Measurements from ENCODE around the gene ARL4C.

The ARL4C gene, protein sequence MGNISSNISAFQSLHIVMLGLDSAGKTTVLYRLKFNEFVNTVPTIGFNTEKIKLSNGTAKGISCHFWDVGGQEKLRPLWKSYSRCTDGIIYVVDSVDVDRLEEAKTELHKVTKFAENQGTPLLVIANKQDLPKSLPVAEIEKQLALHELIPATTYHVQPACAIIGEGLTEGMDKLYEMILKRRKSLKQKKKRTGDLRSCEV

DNA sequence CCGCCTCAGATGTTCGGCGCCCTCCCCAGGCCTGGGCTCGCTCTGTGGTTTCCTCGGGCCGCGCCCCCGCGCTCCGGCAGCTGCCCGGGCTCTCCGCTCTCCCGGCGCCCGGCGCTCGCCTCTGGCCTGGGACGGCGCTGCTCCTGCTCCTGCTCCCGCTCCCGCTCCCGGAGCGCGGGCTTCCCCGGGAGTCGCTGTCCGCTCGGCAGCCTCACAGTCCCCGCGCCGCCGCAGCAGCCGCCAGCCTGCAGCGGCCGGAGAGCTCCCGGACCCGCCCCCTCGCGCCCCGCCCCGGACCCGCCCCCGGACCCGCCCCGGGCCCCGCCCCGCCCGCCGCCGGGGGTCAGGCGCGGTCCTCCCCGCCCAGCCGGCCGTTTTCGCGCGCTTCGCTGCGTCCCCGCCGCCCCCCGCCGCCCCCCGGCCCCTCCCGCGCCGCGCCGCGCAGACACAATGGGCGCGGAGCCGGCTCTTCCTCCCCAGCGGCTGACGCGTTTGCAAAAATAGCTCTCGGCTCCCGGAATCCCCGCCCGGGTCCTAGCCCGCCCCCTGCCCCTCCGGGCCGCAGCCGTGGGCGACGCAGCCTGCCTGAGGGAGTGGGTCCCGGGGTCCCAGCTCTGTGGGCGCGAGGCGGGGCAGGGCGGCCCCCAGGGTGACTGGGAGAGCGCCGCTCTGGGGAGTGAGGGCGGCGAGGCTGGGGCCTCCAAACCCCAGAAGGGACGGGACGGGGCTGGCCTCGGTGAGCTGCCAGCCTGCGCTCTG, at the start of gene ARL4C:
TSS of gene ARL4C (minus strand) at position 247 of the 759 bp plus-strand sequence. CDS start 495 bp downstream, outside the sequence.
- peaks cover 30% of the 10 kb centered on the region for H3K27me3 ChIP-seq (ENCODE audit: insufficient read depth, low read length)
- H3K9ac ChIP-seq (ENCODE audit: low read depth, low read length): peak within 1 kb of the TSS; percentile 84; the same call in 1 of the 2 replicates
- H3K4me3 ChIP-seq (ENCODE audit: low read length): peak within 1 kb of the TSS; percentile 81
- no peaks in the 10 kb centered on the region for H3K9me3 ChIP-seq (ENCODE audit: insufficient read depth, low read depth, low read length)
- no peak within 1 kb of the TSS for H3K27ac ChIP-seq (ENCODE audit: low read length)
- H3K4me1 ChIP-seq (ENCODE audit: insufficient read depth, low read length): peaks cover 17% of the 10 kb centered on the region
- no peaks in the 10 kb centered on the region for H3K36me3 ChIP-seq (ENCODE audit: insufficient read depth, low read depth, low read length)

DNA sequence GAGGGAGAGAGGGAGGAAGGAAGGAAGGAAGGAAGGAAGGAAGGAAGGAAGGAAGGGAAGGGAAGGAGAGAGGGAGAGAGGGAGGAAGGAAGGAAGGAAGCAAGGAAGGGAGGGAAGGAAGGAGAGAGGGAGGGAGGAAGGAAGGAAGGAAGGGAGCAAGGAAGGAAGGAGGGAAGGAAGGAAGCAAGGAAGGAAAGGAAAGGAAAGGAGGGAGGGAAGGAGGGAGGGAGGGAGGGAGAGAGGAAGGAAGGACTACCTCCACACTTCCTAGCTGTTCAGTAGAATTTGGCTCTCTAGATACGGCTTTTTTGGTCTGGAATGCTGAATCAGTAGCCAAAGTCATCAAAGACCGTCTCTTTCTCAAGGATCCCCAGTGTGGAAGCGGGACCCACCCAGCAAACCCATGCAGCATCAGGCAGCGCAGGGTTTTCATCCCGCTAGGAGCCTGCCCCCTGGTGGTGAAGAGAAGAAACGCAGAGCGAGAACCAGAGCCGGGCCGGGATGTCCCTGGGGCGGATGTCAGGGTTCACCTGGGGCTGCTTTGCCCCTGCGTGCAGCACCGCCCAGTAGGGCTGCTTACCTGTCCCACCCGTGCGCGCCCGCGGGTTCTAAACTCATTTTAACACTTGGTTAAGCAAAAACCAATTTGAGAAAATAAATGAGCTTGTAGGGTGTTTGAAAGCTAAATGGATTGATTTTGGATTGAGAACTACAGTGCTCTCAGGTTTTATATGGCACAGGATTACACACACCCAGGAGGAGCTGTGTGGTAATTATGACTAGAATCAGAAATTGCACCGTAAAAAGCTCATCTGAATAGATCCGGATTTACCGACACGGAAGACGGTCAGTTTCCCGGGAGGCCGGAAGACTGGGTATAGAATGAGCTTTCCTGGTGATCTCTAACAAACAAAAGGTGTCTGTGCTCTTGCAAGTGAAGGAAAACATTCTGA, 48.1 kb upstream of the ARL4C start:
- H3K27me3 ChIP-seq (ENCODE audit: insufficient read depth, low read length): peaks cover 12% of the 10 kb centered on the region
- peak overlapping the region; percentile 4; the same call in 1 of the 2 replicates for H3K9ac ChIP-seq (ENCODE audit: low read depth, low read length)
- H3K4me1 ChIP-seq (ENCODE audit: insufficient read depth, low read length): peaks cover 30% of the 10 kb centered on the region
- no peaks in the 10 kb centered on the region for H3K9me3 ChIP-seq (ENCODE audit: insufficient read depth, low read depth, low read length)
- H3K4me3 ChIP-seq (ENCODE audit: low read length): peak overlapping the region; percentile 6; the same call in 1 of the 2 replicates
- H3K36me3 ChIP-seq (ENCODE audit: insufficient read depth, low read depth, low read length): no peaks in the 10 kb centered on the region
- no peak overlapping the region for H3K27ac ChIP-seq (ENCODE audit: low read length)

DNA sequence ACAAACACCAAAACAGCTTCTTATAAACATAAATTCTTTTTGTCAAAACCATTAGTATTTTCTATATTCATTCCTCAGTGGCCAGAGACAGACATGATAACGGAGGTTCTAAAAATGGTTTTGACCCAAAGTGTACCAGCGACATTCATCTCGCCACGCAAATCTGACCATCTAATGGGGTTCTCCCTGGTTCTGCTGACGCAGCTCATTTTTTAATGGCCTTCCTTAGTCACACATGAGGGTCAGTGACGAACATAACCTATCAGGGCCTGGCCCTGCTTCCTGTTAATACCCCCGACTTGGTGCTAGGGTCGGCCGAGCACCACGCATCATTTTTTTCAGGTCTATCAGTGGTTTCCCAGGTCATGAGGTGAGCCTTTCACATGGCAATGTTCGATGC, 45.9 kb upstream of the ARL4C start:
- H3K9me3 ChIP-seq (ENCODE audit: insufficient read depth, low read depth, low read length): peaks cover 4% of the 10 kb centered on the region
- no peak overlapping the region for H3K4me3 ChIP-seq (ENCODE audit: low read length)
- no peaks in the 10 kb centered on the region for H3K36me3 ChIP-seq (ENCODE audit: insufficient read depth, low read depth, low read length)
- peaks cover 9% of the 10 kb centered on the region; the same call in 1 of the 2 replicates for H3K27me3 ChIP-seq (ENCODE audit: insufficient read depth, low read length)
- H3K4me1 ChIP-seq (ENCODE audit: insufficient read depth, low read length): peaks cover 16% of the 10 kb centered on the region
- no peak overlapping the region for H3K27ac ChIP-seq (ENCODE audit: low read length)
- no peak overlapping the region for H3K9ac ChIP-seq (ENCODE audit: low read depth, low read length)

DNA sequence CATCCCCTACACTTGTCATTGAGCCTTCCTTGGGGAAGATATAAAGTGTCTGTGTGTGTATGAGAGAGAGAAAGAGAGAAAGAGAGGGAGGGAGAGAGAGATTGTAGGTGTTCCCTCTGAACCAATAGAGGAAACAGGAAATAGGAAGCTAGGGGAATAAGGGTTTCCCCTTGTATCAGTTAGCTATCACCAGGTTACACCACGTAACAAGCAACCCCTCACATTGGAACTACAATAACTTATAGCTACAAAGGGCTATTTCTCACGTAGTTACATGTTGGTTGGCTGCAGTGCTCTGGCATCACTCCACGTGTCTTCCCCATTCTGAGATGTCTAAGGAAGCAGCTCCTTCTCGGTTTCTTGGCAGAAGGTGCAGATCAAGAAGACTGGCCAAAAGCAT, 41.0 kb upstream of the ARL4C start:
- H3K27me3 ChIP-seq (ENCODE audit: insufficient read depth, low read length): no peaks in the 10 kb centered on the region
- H3K27ac ChIP-seq (ENCODE audit: low read length): no peak overlapping the region
- no peak overlapping the region for H3K4me3 ChIP-seq (ENCODE audit: low read length)
- H3K4me1 ChIP-seq (ENCODE audit: insufficient read depth, low read length): no peaks in the 10 kb centered on the region
- H3K36me3 ChIP-seq (ENCODE audit: insufficient read depth, low read depth, low read length): no peaks in the 10 kb centered on the region
- no peak overlapping the region for H3K9ac ChIP-seq (ENCODE audit: low read depth, low read length)
- peaks cover 4% of the 10 kb centered on the region for H3K9me3 ChIP-seq (ENCODE audit: insufficient read depth, low read depth, low read length)

DNA sequence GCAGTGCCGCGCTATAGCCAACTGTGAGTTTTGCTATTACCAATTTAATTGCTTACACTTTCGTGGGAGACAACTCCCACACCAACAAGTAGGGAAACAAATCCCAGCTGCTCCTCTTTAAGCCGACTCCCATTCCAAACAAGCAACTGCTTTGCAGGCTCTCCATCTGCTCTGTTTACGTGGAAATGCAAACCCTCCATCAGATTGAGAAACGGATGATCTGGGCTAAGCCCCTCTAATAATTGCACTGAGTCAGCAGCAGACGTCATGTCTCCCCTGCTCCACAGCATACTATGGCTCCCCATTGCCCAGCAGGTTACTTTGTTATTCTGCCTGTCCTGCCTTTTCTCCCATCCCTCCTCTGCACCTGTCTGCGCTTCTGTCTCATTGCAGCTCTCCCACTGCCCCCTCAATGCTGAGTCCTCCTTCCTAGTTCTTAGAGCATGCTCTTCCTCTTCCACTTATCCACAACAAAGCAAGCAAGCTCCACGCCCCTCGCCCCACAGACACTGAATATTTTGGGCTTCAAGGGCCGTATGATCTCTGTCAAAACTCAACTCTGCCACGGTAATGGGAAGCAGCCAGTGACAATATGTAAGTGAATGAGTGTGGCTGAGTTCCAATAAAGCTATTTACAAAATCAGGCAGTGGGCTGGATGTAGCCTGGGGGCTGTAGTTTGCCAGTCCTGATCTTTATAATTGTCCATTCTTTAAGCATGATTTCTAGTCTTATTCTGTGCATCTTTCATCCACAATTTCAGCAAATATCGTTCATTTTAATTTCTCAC, 39.5 kb upstream of the ARL4C start:
- peaks cover 4% of the 10 kb centered on the region for H3K9me3 ChIP-seq (ENCODE audit: insufficient read depth, low read depth, low read length)
- no peaks in the 10 kb centered on the region for H3K4me1 ChIP-seq (ENCODE audit: insufficient read depth, low read length)
- H3K9ac ChIP-seq (ENCODE audit: low read depth, low read length): no peak overlapping the region
- no peaks in the 10 kb centered on the region for H3K36me3 ChIP-seq (ENCODE audit: insufficient read depth, low read depth, low read length)
- no peak overlapping the region for H3K4me3 ChIP-seq (ENCODE audit: low read length)
- no peak overlapping the region for H3K27ac ChIP-seq (ENCODE audit: low read length)
- no peaks in the 10 kb centered on the region for H3K27me3 ChIP-seq (ENCODE audit: insufficient read depth, low read length)

DNA sequence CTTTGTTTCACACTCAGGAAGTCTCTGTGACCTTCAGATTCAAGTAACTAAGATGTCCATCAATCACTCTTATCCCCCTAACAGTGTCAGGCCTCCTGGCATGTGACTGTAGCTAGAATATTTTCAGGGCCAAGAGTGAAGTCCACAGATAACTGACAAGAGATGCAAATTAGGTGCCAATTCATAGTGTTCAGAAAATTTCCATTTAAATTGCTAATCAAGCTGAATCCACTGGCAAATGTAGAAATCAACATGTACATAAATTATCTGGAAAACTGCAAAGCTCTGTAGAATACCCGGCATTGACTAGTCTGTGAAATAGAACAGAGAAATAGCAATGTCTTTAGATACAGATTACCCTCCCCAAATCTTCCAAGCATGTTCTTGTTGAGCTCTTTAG, 38.6 kb upstream of the ARL4C start:
- H3K4me1 ChIP-seq (ENCODE audit: insufficient read depth, low read length): no peaks in the 10 kb centered on the region
- H3K9me3 ChIP-seq (ENCODE audit: insufficient read depth, low read depth, low read length): peaks cover 4% of the 10 kb centered on the region
- no peak overlapping the region for H3K27ac ChIP-seq (ENCODE audit: low read length)
- no peak overlapping the region for H3K9ac ChIP-seq (ENCODE audit: low read depth, low read length)
- H3K4me3 ChIP-seq (ENCODE audit: low read length): no peak overlapping the region
- no peaks in the 10 kb centered on the region for H3K36me3 ChIP-seq (ENCODE audit: insufficient read depth, low read depth, low read length)
- H3K27me3 ChIP-seq (ENCODE audit: insufficient read depth, low read length): no peaks in the 10 kb centered on the region

DNA sequence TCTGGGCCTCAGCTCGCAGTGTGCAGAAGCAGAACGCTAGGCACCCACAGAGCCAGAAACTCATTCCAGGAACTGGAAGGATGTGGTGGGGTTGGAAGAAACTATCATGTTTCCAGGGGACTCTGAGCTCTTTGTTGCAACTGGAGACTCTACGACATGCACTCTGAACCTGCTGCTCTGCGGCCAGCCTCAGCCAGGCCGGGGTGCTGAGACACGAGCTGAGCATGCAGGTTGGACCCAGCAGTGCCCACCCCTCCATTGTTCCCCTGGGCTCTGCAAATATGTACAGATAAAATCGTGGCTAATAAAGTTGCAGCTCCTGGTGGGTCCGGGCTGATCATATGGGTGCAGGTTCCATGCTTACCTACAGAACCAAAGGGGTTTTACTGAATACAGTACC, 37.6 kb upstream of the ARL4C start:
- Histone ChIP-seq H3K4me3 (ENCODE audit: low read length) (no peak overlapping the region), H3K9ac (ENCODE audit: low read depth, low read length) (no peak overlapping the region), H3K27ac (ENCODE audit: low read length) (no peak overlapping the region), H3K4me1 (ENCODE audit: insufficient read depth, low read length) (no peaks in the 10 kb centered on the region), H3K36me3 (ENCODE audit: insufficient read depth, low read depth, low read length) (no peaks in the 10 kb centered on the region), H3K27me3 (ENCODE audit: insufficient read depth, low read length) (no peaks in the 10 kb centered on the region), H3K9me3 (ENCODE audit: insufficient read depth, low read depth, low read length) (peaks cover 4% of the 10 kb centered on the region)

DNA sequence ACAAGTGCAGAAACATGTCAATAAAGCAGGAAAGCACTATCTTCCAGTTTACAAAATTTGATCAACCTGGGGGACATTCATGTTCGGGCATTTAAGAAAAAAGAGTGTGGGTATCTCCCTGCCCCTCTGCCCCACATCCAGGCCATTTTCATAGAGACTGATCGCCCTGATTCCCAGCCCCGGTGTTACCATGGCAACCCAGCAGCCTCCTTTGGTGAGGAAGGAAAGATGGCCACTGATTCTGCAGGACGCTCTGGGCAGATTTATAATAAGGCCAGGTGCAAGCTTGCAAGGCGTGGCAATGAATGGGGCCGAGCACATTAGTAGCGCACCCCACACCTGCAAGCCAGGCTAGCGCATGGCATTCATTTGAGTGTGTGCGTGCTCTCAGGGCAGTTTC, 36.7 kb upstream of the ARL4C start:
- H3K4me3 ChIP-seq (ENCODE audit: low read length): no peak overlapping the region
- H3K9ac ChIP-seq (ENCODE audit: low read depth, low read length): no peak overlapping the region
- no peak overlapping the region for H3K27ac ChIP-seq (ENCODE audit: low read length)
- H3K4me1 ChIP-seq (ENCODE audit: insufficient read depth, low read length): peaks cover 5% of the 10 kb centered on the region
- H3K27me3 ChIP-seq (ENCODE audit: insufficient read depth, low read length): no peaks in the 10 kb centered on the region
- H3K9me3 ChIP-seq (ENCODE audit: insufficient read depth, low read depth, low read length): no peaks in the 10 kb centered on the region; the same call in none of the 2 replicates
- H3K36me3 ChIP-seq (ENCODE audit: insufficient read depth, low read depth, low read length): no peaks in the 10 kb centered on the region

DNA sequence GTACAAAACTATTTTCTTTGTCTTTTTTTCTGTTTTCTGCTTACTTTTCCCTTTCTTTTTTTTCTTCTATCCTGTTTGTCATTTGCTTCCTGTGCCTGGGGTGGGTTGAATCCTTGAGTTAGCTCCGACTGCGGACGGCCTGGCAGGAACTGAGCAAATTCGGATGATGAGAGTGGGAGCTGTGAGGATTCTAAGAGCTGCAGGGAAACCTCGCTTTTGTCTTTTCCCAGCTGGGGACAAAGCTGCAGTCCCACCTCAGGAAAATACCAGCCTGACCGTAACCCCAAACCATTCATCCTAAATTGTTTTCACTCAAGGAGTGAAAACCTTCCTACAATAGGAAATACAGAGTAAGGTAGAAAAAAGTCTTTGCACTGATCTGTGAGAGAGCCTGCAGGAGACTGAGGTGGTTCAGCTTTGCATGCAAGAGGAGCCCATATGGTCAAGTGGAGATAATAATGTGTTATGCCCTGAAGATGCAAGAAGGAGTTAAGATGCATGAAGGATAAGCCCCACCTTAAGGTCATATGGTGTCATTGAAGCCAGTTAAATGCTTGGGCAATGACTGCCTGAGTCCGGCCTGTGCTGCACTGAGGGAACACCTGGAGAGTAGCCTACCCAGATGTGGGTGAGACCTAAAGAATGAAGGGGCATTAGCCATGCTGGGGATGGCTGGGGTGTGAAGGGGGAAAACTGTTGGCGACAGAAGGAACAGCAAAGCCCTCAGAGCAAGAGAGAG, 31.7 kb upstream of the ARL4C start:
- H3K4me3 ChIP-seq (ENCODE audit: low read length): no peak overlapping the region
- H3K9ac ChIP-seq (ENCODE audit: low read depth, low read length): no peak overlapping the region
- no peak overlapping the region for H3K27ac ChIP-seq (ENCODE audit: low read length)
- H3K9me3 ChIP-seq (ENCODE audit: insufficient read depth, low read depth, low read length): no peaks in the 10 kb centered on the region; the same call in 1 of the 2 replicates
- H3K27me3 ChIP-seq (ENCODE audit: insufficient read depth, low read length): no peaks in the 10 kb centered on the region
- no peaks in the 10 kb centered on the region for H3K36me3 ChIP-seq (ENCODE audit: insufficient read depth, low read depth, low read length)
- H3K4me1 ChIP-seq (ENCODE audit: insufficient read depth, low read length): peaks cover 7% of the 10 kb centered on the region

DNA sequence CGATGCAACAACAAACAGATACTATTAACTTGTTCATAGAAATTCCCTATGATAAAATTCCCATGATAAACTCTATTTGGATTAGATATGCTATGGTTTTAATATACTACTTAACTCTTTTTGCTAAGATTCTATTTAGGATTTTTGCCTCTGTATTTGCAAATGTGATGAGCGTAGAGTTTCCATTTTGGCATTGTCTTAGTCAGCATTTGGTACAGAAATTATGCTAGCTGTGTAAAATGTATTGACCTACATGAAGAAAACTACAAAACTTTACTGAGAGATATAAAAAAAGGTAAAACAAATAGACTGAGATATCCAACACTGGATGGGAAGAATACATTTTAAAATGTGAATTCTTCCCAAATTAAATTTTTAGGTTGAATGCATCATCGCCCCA, 29.8 kb upstream of the ARL4C start:
- H3K4me1 ChIP-seq (ENCODE audit: insufficient read depth, low read length): peaks cover 7% of the 10 kb centered on the region
- no peak overlapping the region for H3K27ac ChIP-seq (ENCODE audit: low read length)
- H3K9ac ChIP-seq (ENCODE audit: low read depth, low read length): no peak overlapping the region
- H3K27me3 ChIP-seq (ENCODE audit: insufficient read depth, low read length): no peaks in the 10 kb centered on the region
- no peaks in the 10 kb centered on the region; the same call in 1 of the 2 replicates for H3K9me3 ChIP-seq (ENCODE audit: insufficient read depth, low read depth, low read length)
- no peaks in the 10 kb centered on the region for H3K36me3 ChIP-seq (ENCODE audit: insufficient read depth, low read depth, low read length)
- H3K4me3 ChIP-seq (ENCODE audit: low read length): no peak overlapping the region

All from iPS-20b (cell line).